PC-9 (cell line): ENCODE results near the gene CDC42BPB. TPM values are rescaled to one million over a fixed set of nuclear protein-coding genes. Genes with fewer than 3 reads are reported as not detected.
A peak's percentile ranks its signal among the peaks of the same experiment; 100 is the strongest.

Experiments used
- BruUV-seq: library from RNA; stranded (reverse); fragments of 400-500 nt; replicated peaks from 2 replicates; lab custom pipeline; 2021; lab: Mats Ljungman, UMichigan
- CTCF ChIA-PET: fragments of 300-600 bp; sonication (Branson Sonifier 250); formaldehyde crosslinking; loops from one replicate; lab custom pipeline; 2022; ENCODE audit warnings: antibody characterized with exemption; lab: Charles Lee
- POLR2A ChIA-PET: fragments of 300-600 bp; sonication (Branson Sonifier 250); formaldehyde crosslinking; loops from one replicate; lab custom pipeline; 2022; ENCODE audit warnings: antibody characterized with exemption; ENCODE audit not compliant: unreplicated experiment; lab: Charles Lee
- DNase-seq, 2 experiments: peaks; one replicate each; pipeline versions ENCODE4 v3.0.0 to v3.0.0-alpha.2; 2015 to 2022; ENCODE audit warnings: mixed read lengths in 1 of 2
- H2AFZ ChIP-seq: fragments of 200-600 bp; sonication (generic); 2 replicates; pipeline ENCODE4 v1.8.1; 2017; ENCODE audit warnings: antibody characterized with exemption
- H3F3A ChIP-seq: fragments of 200-600 bp; sonication (generic); 2 replicates; pipeline ENCODE4 v1.8.1; 2017; ENCODE audit warnings: antibody characterized with exemption, mild to moderate bottlenecking, low read depth; ENCODE audit not compliant: insufficient read depth
- H3K27ac ChIP-seq: fragments of 200-600 bp; sonication (generic); 2 replicates; pipeline ENCODE4 v1.6.1; 2016; ENCODE audit warnings: mixed run types
- H3K27me3 ChIP-seq: fragments of 200-600 bp; sonication (generic); 2 replicates; pipeline ENCODE4 v1.6.1; 2016; ENCODE audit warnings: low read depth, mixed run types; ENCODE audit not compliant: insufficient read depth
- H3K36me3 ChIP-seq: fragments of 200-600 bp; sonication (generic); 2 replicates; pipeline ENCODE4 v1.6.1; 2016; ENCODE audit warnings: low read depth, mixed run types
- H3K4me1 ChIP-seq: fragments of 200-600 bp; sonication (generic); replicated peaks from 2 replicates; pipeline ENCODE4 v1.6.1; 2016; ENCODE audit warnings: mixed run types; ENCODE audit not compliant: insufficient read depth
- H3K4me2 ChIP-seq: fragments of 200-600 bp; sonication (generic); 2 replicates; pipeline ENCODE4 v1.6.1; 2017; ENCODE audit warnings: mixed run types
- H3K4me3 ChIP-seq: fragments of 200-600 bp; sonication (generic); 2 replicates; pipeline ENCODE4 v1.6.1; 2016; ENCODE audit warnings: mixed run types
- H3K79me2 ChIP-seq: fragments of 200-600 bp; sonication (generic); 2 replicates; pipeline ENCODE4 v1.6.1; 2017; ENCODE audit warnings: low read depth, mixed run types
- H3K9me2 ChIP-seq: fragments of 200-600 bp; sonication (generic); 2 replicates; pipeline ENCODE4 v1.8.1; 2017; ENCODE audit warnings: mild to moderate bottlenecking; ENCODE audit not compliant: insufficient read depth
- H3K9me3 ChIP-seq: fragments of 200-600 bp; sonication (generic); 2 replicates; pipeline ENCODE4 v1.8.1; 2016; ENCODE audit warnings: low read depth; ENCODE audit not compliant: insufficient read depth
- H4K20me1 ChIP-seq: fragments of 200-600 bp; sonication (generic); 2 replicates; pipeline ENCODE4 v1.8.1; 2017; ENCODE audit not compliant: insufficient read depth
- CTCF ChIP-seq: fragments of 200-600 bp; sonication (generic); conservative IDR thresholded peaks from 2 replicates; pipeline ENCODE4 v1.6.1; 2017; ENCODE audit warnings: mixed run types, antibody characterized with exemption, mild to moderate bottlenecking, moderate library complexity
- EZH2 ChIP-seq: fragments of 200-600 bp; sonication (generic); IDR thresholded peaks from 2 replicates; pipeline ENCODE4 v1.8.0; 2017; ENCODE audit warnings: antibody characterized with exemption, low read depth
- intact Hi-C: fragments of 100-400 bp; cut with micrococcal nuclease; formaldehyde crosslinking; loops from one replicate; pipeline ENCODE4 v1.10.0; 2022; ENCODE audit not compliant: unreplicated experiment
- total RNA-seq: library from RNA; stranded (reverse); gene quantifications from 2 replicates; pipeline ENCODE4 v1.2.3, GENCODE V29; 2021

Gene CDC42BPB
- total RNA-seq, 1 experiment from 2014 or later = 203 TPM

GRCh38 chr14:103031956-103032355 is 25.4 kb downstream of the CDC42BPB start:
- Histone ChIP-seq H3K4me2 (no peak overlapping the region), H3K4me1 (peaks cover 36% of the 10 kb centered on the region), H3K36me3 (no peaks in the 10 kb centered on the region), H3K27ac (no peak overlapping the region), H2AFZ (no peak overlapping the region), H3K9me3 (no peaks in the 10 kb centered on the region), H3F3A (peaks cover 78% of the 10 kb centered on the region), H3K27me3 (no peaks in the 10 kb centered on the region), H3K9me2 (no peaks in the 10 kb centered on the region), H4K20me1 (peaks cover 26% of the 10 kb centered on the region), H3K4me3 (no peak overlapping the region), H3K79me2 (peaks cover 98% of the 10 kb centered on the region)
- CTCF ChIA-PET = interaction anchor here (0.6 to 0.7 kb wide), 2 partner anchors 39 to 323 kb away, joined by 4 to 5 read pairs; no protein-coding TSS in a partner anchor
- no peak for TF ChIP-seq EZH2
- peak; percentile 51 for TF ChIP-seq CTCF
- DNase-seq = peak in 1 of 2 experiments; percentile 58
- POLR2A ChIA-PET = no interaction called here
- intact Hi-C loops = no loop called here
- no TSS peak for BruUV-seq

- H4K20me1 ChIP-seq = peaks cover 21% of the 10 kb centered on the region
- DNase-seq = no peak
- no peaks in the 10 kb centered on the region for H3K36me3 ChIP-seq
- no peak overlapping the region for H3K4me3 ChIP-seq
- no TSS peak for BruUV-seq
- peaks cover 78% of the 10 kb centered on the region for H3F3A ChIP-seq
- no peaks in the 10 kb centered on the region for H3K9me2 ChIP-seq
- intact Hi-C loops = no loop called here
- TF ChIP-seq CTCF (no peak), EZH2 (no peak)
- ChIA-PET POLR2A (no interaction called here), CTCF (interaction anchor here (0.7 kb wide), 1 partner anchor 39 kb away, joined by 4 read pairs; no protein-coding TSS in a partner anchor)
- H3K79me2 ChIP-seq = peaks cover 97% of the 10 kb centered on the region
- peaks cover 40% of the 10 kb centered on the region for H3K4me1 ChIP-seq
- no peak overlapping the region for H3K4me2 ChIP-seq
- H3K27me3 ChIP-seq = no peaks in the 10 kb centered on the region
- no peak overlapping the region for H2AFZ ChIP-seq
- H3K27ac ChIP-seq = no peak overlapping the region
- no peaks in the 10 kb centered on the region for H3K9me3 ChIP-seq
Measured at GRCh38 chr14:103031566-103031911, 25.8 kb downstream of the CDC42BPB start.

GRCh38 chr14:103030741-103031565 is 26.4 kb downstream of the CDC42BPB start:
- Histone ChIP-seq H3K4me1 (peaks cover 46% of the 10 kb centered on the region), H3K79me2 (peaks cover 94% of the 10 kb centered on the region), H3K4me3 (no peak overlapping the region), H3K9me3 (no peaks in the 10 kb centered on the region), H4K20me1 (peaks cover 19% of the 10 kb centered on the region), H3K36me3 (no peaks in the 10 kb centered on the region), H2AFZ (no peak overlapping the region), H3K27ac (no peak overlapping the region), H3F3A (peaks cover 79% of the 10 kb centered on the region), H3K9me2 (no peaks in the 10 kb centered on the region), H3K4me2 (no peak overlapping the region), H3K27me3 (no peaks in the 10 kb centered on the region)
- intact Hi-C loops = no loop called here
- DNase-seq = no peak
- BruUV-seq = no TSS peak
- CTCF ChIA-PET = interaction anchor here (0.7 kb wide), 1 partner anchor 38 kb away, joined by 4 read pairs; no protein-coding TSS in a partner anchor
- POLR2A ChIA-PET = no interaction called here
- TF ChIP-seq CTCF = no peak
- TF ChIP-seq EZH2 = no peak
